Left ventricle myocardium inferior (tissue), 1 donor: Measurements from ENCODE around the gene SLC66A2. TPM values are rescaled to one million over a fixed set of nuclear protein-coding genes. Genes with fewer than 3 reads are reported as not detected.

Experiments used
- DNase-seq: peaks from one replicate; pipeline ENCODE4 v3.0.0-alpha.2; 2020
- H3K27ac ChIP-seq: fragments of 200-600 bp; replicated peaks from 2 replicates; pipeline ENCODE4 v1.8.0; 2021
- H3K27me3 ChIP-seq: fragments of 200-600 bp; 2 replicates; pipeline ENCODE4 v1.8.0; 2021; ENCODE audit warnings: low read depth
- H3K36me3 ChIP-seq: fragments of 200-600 bp; 2 replicates; pipeline ENCODE4 v1.8.0; 2021
- H3K4me1 ChIP-seq: fragments of 200-600 bp; 2 replicates; pipeline ENCODE4 v1.8.0; 2021
- H3K4me3 ChIP-seq: fragments of 200-600 bp; 2 replicates; pipeline ENCODE4 v1.8.0; 2021; ENCODE audit warnings: mild to moderate bottlenecking, moderate library complexity
- H3K9me3 ChIP-seq: fragments of 200-600 bp; replicated peaks from 2 replicates; pipeline ENCODE4 v1.8.0; 2021
- intact Hi-C: fragments of 100-400 bp; cut with micrococcal nuclease; formaldehyde crosslinking; loops from one replicate; pipeline ENCODE4 v1.11.0; 2022
- total RNA-seq: library from RNA; stranded (reverse); fragmentation: NEBNext Ultra II Directional; extraction: Animal tissue kit (Norgen Biotek cat#: 25700); gene quantifications from one replicate; pipeline ENCODE4 v1.2.1, GENCODE V29; 2021
- TF ChIP-seq, protein P1 (sequence below): fragments of 200-600 bp; IDR thresholded peaks from 2 replicates; pipeline ENCODE4 v1.8.0; 2021; ENCODE audit warnings: antibody characterized with exemption, mild to moderate bottlenecking, borderline replicate concordance
- donor health status: DM: no; HTN: yes; CAD: no; lungs with severe emphysema.

Gene SLC66A2
- total RNA-seq, 1 donor from 2014 or later, result 27.4 TPM

DNA sequence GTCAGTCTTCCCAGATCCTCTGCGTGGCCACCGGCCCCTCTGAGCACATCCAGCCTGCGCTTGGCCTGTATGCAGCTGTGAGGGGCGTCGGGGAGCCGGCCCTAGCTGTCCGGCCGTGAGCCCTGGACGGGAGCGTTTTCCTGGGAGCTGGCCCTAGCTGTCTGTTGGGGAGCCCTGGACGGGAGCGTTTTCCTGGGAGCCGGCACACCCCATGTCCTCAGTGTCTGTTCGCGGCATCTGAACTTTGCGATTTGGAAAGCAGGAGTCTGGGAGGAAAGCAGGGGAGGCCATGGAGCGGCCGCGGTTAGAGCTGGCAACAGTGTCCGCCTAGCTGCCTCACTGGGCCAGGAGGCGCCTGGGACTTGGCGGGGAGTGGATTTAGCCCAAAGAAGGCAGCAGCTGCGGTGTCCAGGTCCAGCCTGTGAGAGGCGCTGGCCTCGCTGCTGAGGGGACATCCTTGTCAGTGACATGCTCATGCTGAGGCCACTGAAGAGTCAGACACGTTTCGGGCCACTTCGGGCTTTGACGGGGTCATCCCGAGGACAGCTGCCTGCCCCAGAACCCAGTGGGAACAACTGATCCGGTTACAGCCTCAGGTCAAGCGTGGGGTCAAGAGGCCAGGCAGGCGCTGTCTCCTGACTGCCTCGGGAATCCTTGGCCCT lies 77.9 kb downstream of the SLC66A2 start:
- Histone ChIP-seq H3K9me3 (no peaks in the 10 kb centered on the region), H3K27me3 (peaks cover 79% of the 10 kb centered on the region), H3K36me3 (no peaks in the 10 kb centered on the region), H3K27ac (no peak overlapping the region), H3K4me1 (no peaks in the 10 kb centered on the region), H3K4me3 (no peak overlapping the region)
- DNase-seq, result no peak
- intact Hi-C loops, result no loop called here
- TF ChIP-seq, protein P1, sequence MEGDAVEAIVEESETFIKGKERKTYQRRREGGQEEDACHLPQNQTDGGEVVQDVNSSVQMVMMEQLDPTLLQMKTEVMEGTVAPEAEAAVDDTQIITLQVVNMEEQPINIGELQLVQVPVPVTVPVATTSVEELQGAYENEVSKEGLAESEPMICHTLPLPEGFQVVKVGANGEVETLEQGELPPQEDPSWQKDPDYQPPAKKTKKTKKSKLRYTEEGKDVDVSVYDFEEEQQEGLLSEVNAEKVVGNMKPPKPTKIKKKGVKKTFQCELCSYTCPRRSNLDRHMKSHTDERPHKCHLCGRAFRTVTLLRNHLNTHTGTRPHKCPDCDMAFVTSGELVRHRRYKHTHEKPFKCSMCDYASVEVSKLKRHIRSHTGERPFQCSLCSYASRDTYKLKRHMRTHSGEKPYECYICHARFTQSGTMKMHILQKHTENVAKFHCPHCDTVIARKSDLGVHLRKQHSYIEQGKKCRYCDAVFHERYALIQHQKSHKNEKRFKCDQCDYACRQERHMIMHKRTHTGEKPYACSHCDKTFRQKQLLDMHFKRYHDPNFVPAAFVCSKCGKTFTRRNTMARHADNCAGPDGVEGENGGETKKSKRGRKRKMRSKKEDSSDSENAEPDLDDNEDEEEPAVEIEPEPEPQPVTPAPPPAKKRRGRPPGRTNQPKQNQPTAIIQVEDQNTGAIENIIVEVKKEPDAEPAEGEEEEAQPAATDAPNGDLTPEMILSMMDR, result no peak

DNA sequence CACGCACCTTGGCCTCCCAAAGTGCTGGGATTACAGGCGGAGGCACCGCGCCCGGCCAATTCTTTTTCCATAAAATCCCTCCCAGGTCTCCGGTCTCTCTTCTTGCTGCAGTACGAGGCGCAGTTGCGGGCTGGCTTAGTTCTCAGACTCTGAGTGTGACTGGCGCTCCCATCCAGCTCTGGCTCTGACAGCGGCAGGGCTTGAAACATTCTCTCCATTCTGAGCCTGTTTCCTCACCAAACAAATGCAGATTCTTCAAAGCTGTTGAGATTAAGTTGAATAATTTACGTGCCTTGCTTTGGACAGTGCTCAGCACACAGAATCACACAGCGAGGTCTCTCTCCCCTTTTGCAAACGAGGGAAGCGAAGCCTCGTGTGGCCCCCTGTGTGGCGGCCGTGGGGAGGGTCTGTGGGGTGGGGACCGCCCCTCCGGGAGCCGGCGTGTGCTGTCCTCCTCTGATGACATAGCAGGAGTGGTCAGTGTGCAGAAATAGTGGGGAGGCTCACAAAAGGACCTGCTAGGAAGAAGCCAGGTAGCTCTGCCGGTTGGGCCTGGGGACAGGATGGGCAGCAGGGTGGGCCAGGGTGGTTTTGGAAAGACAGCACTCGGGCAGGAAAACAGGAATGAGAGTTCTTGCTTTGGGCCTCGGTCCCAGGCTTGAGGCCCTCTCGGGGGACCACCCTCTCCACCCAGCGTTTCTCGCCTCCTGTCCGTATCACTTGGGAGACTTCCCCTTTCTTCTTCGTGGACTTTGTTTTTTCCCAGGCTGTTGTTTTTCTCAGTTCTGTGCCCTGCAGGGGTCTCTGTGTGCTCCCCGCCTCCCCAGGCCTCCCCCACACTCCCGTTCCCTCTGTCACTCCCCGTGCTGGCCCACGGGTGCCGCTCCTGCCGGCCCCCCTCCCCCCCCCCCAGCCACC lies 78.7 kb downstream of the SLC66A2 start:
- intact Hi-C loops, result no loop called here
- no peak for DNase-seq
- H3K4me1 ChIP-seq, result no peaks in the 10 kb centered on the region
- H3K9me3 ChIP-seq, result no peaks in the 10 kb centered on the region
- H3K4me3 ChIP-seq, result no peak overlapping the region
- no peaks in the 10 kb centered on the region for H3K36me3 ChIP-seq
- H3K27ac ChIP-seq, result no peak overlapping the region
- peaks cover 72% of the 10 kb centered on the region for H3K27me3 ChIP-seq
- TF ChIP-seq, protein P1, result no peak

DNA sequence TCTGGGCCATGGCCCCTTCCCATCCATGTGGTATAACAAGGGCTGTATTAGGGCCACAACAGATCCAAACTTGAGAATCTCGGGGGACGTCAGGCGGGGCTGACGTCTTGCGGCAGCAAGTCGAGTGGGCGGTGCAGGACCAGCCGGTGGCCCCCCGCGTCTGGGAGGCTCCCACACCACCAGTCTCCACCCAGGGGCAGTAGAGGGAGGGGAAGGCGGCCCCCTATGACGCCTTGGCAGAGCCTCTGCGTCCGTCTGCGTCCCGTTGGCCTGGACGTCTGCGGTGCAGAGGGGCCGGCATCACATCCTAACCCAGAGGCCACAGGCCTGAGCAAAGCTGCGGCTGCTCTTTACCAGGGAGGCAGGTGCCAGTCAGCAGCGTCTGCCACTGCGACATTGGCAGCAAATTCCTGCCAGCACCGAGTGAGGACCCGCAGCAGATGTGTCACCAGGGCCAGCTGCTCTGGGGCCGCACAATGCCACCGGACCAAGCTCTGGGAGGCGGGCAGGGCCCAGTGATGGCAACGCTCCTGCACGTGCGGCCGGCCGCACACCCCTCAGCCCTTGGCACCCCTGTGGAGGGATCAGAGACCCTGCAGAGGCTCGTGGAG lies 79.9 kb downstream of the SLC66A2 start:
- peaks cover 60% of the 10 kb centered on the region for H3K27me3 ChIP-seq
- TF ChIP-seq, protein P1, result no peak
- intact Hi-C loops, result no loop called here
- H3K9me3 ChIP-seq, result no peaks in the 10 kb centered on the region
- no peak for DNase-seq
- H3K4me1 ChIP-seq, result no peaks in the 10 kb centered on the region
- no peak overlapping the region for H3K4me3 ChIP-seq
- no peak overlapping the region for H3K27ac ChIP-seq
- H3K36me3 ChIP-seq, result no peaks in the 10 kb centered on the region

DNA sequence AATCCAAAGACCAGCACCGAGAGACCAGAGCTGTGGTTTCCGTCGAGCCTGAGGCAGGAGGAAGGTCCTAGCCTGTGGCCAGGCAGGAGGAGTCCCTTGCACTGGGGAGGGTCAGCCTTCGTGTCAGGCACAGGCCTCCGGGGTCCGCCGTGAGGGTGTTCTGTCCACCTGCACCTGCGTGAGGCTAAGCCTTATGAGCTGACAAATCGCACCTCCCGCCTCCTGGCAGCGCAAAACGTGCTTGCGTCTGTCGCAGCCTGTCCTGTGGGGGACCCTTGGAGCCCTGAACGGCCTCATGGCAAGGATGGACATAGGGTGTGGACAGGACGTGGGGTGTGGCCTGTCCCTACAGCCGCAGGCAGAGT lies 80.4 kb downstream of the SLC66A2 start:
- intact Hi-C loops, result no loop called here
- DNase-seq, result no peak
- Histone ChIP-seq H3K27me3 (peaks cover 54% of the 10 kb centered on the region), H3K27ac (no peak overlapping the region), H3K4me3 (no peak overlapping the region), H3K9me3 (no peaks in the 10 kb centered on the region), H3K36me3 (no peaks in the 10 kb centered on the region), H3K4me1 (no peaks in the 10 kb centered on the region)
- TF ChIP-seq, protein P1, result no peak

DNA sequence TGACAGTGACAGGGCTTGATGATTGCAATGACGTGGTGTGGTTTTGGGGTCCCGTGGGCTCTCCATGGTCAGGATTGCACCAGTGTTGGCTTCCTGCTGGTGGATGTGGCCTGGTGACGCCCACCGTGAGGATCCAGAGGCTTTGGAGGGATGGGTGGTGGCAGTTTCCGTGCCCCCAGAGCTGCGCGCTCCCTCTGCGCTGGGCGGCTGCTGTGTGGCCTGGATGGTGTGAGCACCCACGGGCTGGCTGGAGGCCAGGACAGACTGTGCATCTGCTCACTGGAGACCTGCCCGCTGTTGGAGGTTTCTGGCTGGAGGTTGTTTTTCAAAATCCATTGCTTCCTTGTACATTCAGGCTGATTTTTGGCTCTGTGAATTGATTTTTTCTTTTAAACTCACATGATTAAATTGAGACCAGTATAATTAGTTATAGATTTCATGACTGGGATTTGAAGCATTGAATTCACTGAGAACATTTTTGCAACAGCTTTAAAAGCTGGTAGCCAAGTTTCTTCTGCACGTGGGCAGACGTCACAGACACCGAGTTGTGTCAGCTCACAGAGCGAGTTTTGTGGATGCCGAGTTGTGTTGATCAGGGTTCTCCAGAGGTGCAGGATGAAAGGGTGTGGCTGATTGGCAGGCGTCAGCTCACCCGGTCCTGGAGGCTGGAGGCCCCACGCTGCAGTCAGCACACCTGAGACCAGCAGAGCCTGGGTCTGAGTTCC lies 81.0 kb downstream of the SLC66A2 start:
- Histone ChIP-seq H3K4me1 (no peaks in the 10 kb centered on the region), H3K9me3 (no peaks in the 10 kb centered on the region), H3K36me3 (no peaks in the 10 kb centered on the region), H3K4me3 (no peak overlapping the region), H3K27ac (no peak overlapping the region), H3K27me3 (peaks cover 49% of the 10 kb centered on the region)
- TF ChIP-seq, protein P1, result no peak
- intact Hi-C loops, result no loop called here
- DNase-seq, result no peak
